IMR-90 (cell line): ENCODE data around the gene SHOX. TPM values are rescaled to one million over a fixed set of nuclear protein-coding genes. Genes with fewer than 3 reads are reported as not detected.

ENCODE experiments used
- ATAC-seq: fragments of 200-7000 bp; cut with Tn5 transposase; 2 replicates; pipeline ENCODE4 v1.9.1; 2020; ENCODE audit warnings: low read depth, mild to moderate bottlenecking, moderate library complexity
- BruUV-seq: library from RNA; stranded (reverse); fragments of 400-500 nt; replicated peaks from 2 replicates; lab custom pipeline; 2021; lab: Mats Ljungman, UMichigan
- CTCF ChIA-PET: fragments of 300-600 bp; formaldehyde crosslinking; extraction: SDS; loops from one replicate; lab custom pipeline; 2021; ENCODE audit warnings: antibody characterized with exemption; lab: Yijun Ruan, JAX
- POLR2A ChIA-PET: fragments of 300-600 bp; sonication (Branson Sonifier 250); formaldehyde crosslinking; loops from one replicate; lab custom pipeline; 2022; ENCODE audit warnings: antibody characterized with exemption; ENCODE audit not compliant: unreplicated experiment; lab: Charles Lee
- DNase-seq: peaks from one replicate; pipeline ENCODE4 v3.0.0; 2013
- H2AFZ ChIP-seq: replicated peaks from 2 replicates; pipeline ENCODE3; 2013; ENCODE audit warnings: low read length, mild to moderate bottlenecking; ENCODE audit not compliant: poor library complexity
- H2AK5ac ChIP-seq: 2 replicates; pipeline ENCODE4 v1.6.1; 2013; ENCODE audit warnings: low read depth, low read length, inconsistent platforms
- H2AK9ac ChIP-seq: replicated peaks from 2 replicates; pipeline ENCODE3; 2013; ENCODE audit warnings: mild to moderate bottlenecking, low read depth, low read length, moderate library complexity; ENCODE audit not compliant: poor library complexity
- H2BK120ac ChIP-seq: 2 replicates; pipeline ENCODE4 v1.6.1; 2013; ENCODE audit warnings: low read depth, low read length, inconsistent platforms
- H2BK15ac ChIP-seq: 3 replicates; pipeline ENCODE4 v1.6.1; 2013; ENCODE audit warnings: low read depth, low read length, inconsistent platforms
- H2BK20ac ChIP-seq: 2 replicates; pipeline ENCODE4 v1.6.1; 2013; ENCODE audit warnings: low read depth, mild to moderate bottlenecking, inconsistent platforms, low read length, moderate library complexity
- H2BK5ac ChIP-seq: 2 replicates; pipeline ENCODE4 v1.6.1; 2013; ENCODE audit warnings: mild to moderate bottlenecking, low read depth, low read length, inconsistent platforms; ENCODE audit not compliant: poor library complexity, severe bottlenecking
- H3K14ac ChIP-seq: replicated peaks from 2 replicates; pipeline ENCODE4 v1.6.1; 2013; ENCODE audit warnings: low read depth, low read length, inconsistent platforms
- H3K18ac ChIP-seq: 2 replicates; pipeline ENCODE4 v1.6.1; 2013; ENCODE audit warnings: low read depth, low read length, control low read depth
- H3K23ac ChIP-seq: 2 replicates; pipeline ENCODE4 v1.6.1; 2013; ENCODE audit warnings: low read depth, low read length, inconsistent platforms
- H3K27ac ChIP-seq: 2 replicates; pipeline ENCODE4 v1.5.1; 2013; ENCODE audit warnings: mild to moderate bottlenecking, control low read depth, low read length; ENCODE audit not compliant: insufficient read depth
- H3K27me3 ChIP-seq: 2 replicates; pipeline ENCODE4 v1.6.1; 2013; ENCODE audit warnings: low read length; ENCODE audit not compliant: control insufficient read depth, insufficient read depth
- H3K36me3 ChIP-seq: 2 replicates; pipeline ENCODE4 v1.6.1; 2013; ENCODE audit warnings: low read length, mixed read lengths; ENCODE audit not compliant: control insufficient read depth, insufficient read depth
- H3K4ac ChIP-seq: 2 replicates; pipeline ENCODE4 v1.6.1; 2013; ENCODE audit warnings: low read depth, low read length, inconsistent platforms
- H3K4me1 ChIP-seq: 2 replicates; pipeline ENCODE4 v1.6.1; 2013; ENCODE audit warnings: low read length, mixed read lengths; ENCODE audit not compliant: control insufficient read depth, insufficient read depth
- H3K4me2 ChIP-seq: 2 replicates; pipeline ENCODE4 v1.6.1; 2013; ENCODE audit warnings: low read depth, mild to moderate bottlenecking, control low read depth, low read length, moderate library complexity
- H3K4me3 ChIP-seq: 2 replicates; pipeline ENCODE4 v1.5.1; 2013; ENCODE audit warnings: low read depth, mild to moderate bottlenecking, control low read depth, low read length, moderate library complexity; ENCODE audit not compliant: insufficient read depth
- H3K56ac ChIP-seq: 2 replicates; pipeline ENCODE4 v1.6.1; 2013; ENCODE audit warnings: low read length, inconsistent platforms; ENCODE audit not compliant: insufficient read depth; ENCODE audit errors: extremely low read depth
- H3K79me1 ChIP-seq, 2 experiments: 2 replicates each; pipeline ENCODE4 v1.6.1; 2013; ENCODE audit warnings: low read length in 2 of 2, inconsistent platforms in 1 of 2, low read depth in 1 of 2
- H3K9ac ChIP-seq: 2 replicates; pipeline ENCODE4 v1.6.1; 2013; ENCODE audit warnings: low read depth, low read length, control low read depth
- H3K9me1 ChIP-seq: 2 replicates; pipeline ENCODE4 v1.6.1; 2013; ENCODE audit warnings: low read length, inconsistent platforms; ENCODE audit not compliant: insufficient read depth
- H3K9me3 ChIP-seq: 2 replicates; pipeline ENCODE4 v1.6.1; 2013; ENCODE audit warnings: low read length; ENCODE audit not compliant: control insufficient read depth, insufficient read depth
- H4K20me1 ChIP-seq: 2 replicates; pipeline ENCODE4 v1.6.1; 2013; ENCODE audit warnings: low read length, inconsistent platforms; ENCODE audit not compliant: insufficient read depth
- H4K5ac ChIP-seq: 2 replicates; pipeline ENCODE4 v1.6.1; 2013; ENCODE audit warnings: mild to moderate bottlenecking, low read depth, low read length, control low read depth
- H4K8ac ChIP-seq, 2 experiments: 2 replicates each; pipeline ENCODE4 v1.6.1; 2013; ENCODE audit warnings: low read depth in 2 of 2, low read length in 2 of 2, control low read depth in 1 of 2, inconsistent platforms in 1 of 2
- H4K91ac ChIP-seq: 2 replicates; pipeline ENCODE4 v1.6.1; 2013; ENCODE audit warnings: low read depth, low read length, inconsistent platforms; ENCODE audit not compliant: insufficient read depth
- CEBPB ChIP-seq: IDR thresholded peaks from 2 replicates; pipeline ENCODE4 v1.6.1; 2012; ENCODE audit warnings: low read depth, low read length, improper control_type of control experiment
- CHD1 ChIP-seq: IDR thresholded peaks from 2 replicates; pipeline ENCODE4 v1.6.1; 2012; ENCODE audit warnings: low read depth, low read length, improper control_type of control experiment
- CTCF ChIP-seq: conservative IDR thresholded peaks from 2 replicates; pipeline ENCODE4 v1.5.1; 2012; ENCODE audit warnings: mild to moderate bottlenecking, low read depth, low read length, improper control_type of control experiment
- ELK1 ChIP-seq: fragments of 150-350 bp; IDR thresholded peaks from 2 replicates; pipeline ENCODE4 v1.6.1; 2016; ENCODE audit warnings: low read depth, mild to moderate bottlenecking, low read length, moderate library complexity, borderline replicate concordance
- MAFK ChIP-seq: IDR thresholded peaks from 2 replicates; pipeline ENCODE4 v1.6.1; 2012; ENCODE audit warnings: low read depth, low read length, improper control_type of control experiment
- MAZ ChIP-seq: IDR thresholded peaks from 2 replicates; pipeline ENCODE4 v1.6.1; 2012; ENCODE audit warnings: low read depth, mild to moderate bottlenecking, low read length, improper control_type of control experiment, moderate library complexity, borderline replicate concordance
- MXI1 ChIP-seq: IDR thresholded peaks from 2 replicates; pipeline ENCODE4 v1.6.1; 2012; ENCODE audit warnings: low read depth, mild to moderate bottlenecking, low read length, moderate library complexity, borderline replicate concordance
- NFE2L2 ChIP-seq: fragments of 150-350 bp; IDR thresholded peaks from 2 replicates; pipeline ENCODE4 v1.6.1; 2016; ENCODE audit warnings: low read depth, mild to moderate bottlenecking, low read length
- POLR2A ChIP-seq: IDR thresholded peaks from 2 replicates; pipeline ENCODE4 v1.6.1; 2012; ENCODE audit warnings: mild to moderate bottlenecking, low read depth, low read length
- RAD21 ChIP-seq: IDR thresholded peaks from 2 replicates; pipeline ENCODE4 v1.6.1; 2012; ENCODE audit warnings: low read length, improper control_type of control experiment
- RCOR1 ChIP-seq: IDR thresholded peaks from 2 replicates; pipeline ENCODE4 v1.6.1; 2012; ENCODE audit warnings: mild to moderate bottlenecking, low read length, improper control_type of control experiment; ENCODE audit not compliant: insufficient replicate concordance
- SMC3 ChIP-seq: fragments of 150-350 bp; IDR thresholded peaks from 2 replicates; pipeline ENCODE4 v1.6.1; 2016; ENCODE audit warnings: low read depth, mild to moderate bottlenecking, antibody characterized with exemption, low read length, moderate library complexity
- USF2 ChIP-seq: fragments of 150-350 bp; IDR thresholded peaks from 2 replicates; pipeline ENCODE4 v1.6.1; 2017; ENCODE audit warnings: mild to moderate bottlenecking, antibody characterized with exemption, low read length, low read depth
- WGBS, 2 experiments: methylation state at CpG; one replicate each; pipeline versions ENCODE4 v1.1.5 to v1.1.7; 2013; ENCODE audit warnings: missing lambda C conversion rate in 2 of 2; ENCODE audit not compliant: insufficient read length in 1 of 2; ENCODE audit errors: extremely low coverage in 2 of 2; 5-methylcytosine and 5-hydroxymethylcytosine counted together
- dilution Hi-C: fragments of 300-500 bp; cut with HindIII; formaldehyde crosslinking; loops from one replicate; pipeline ENCODE4 v1.14.3; 2018; ENCODE audit warnings: low sequenced_read_pairs; ENCODE audit not compliant: unreplicated experiment
- in situ Hi-C: fragments of 300-500 bp; cut with MboI; formaldehyde crosslinking; loops from 3 replicates; pipeline ENCODE4 v1.14.3; 2019; ENCODE audit warnings: low sequenced_read_pairs, inconsistent platforms, mixed read lengths
- intact Hi-C: fragments of 100-400 bp; cut with micrococcal nuclease; formaldehyde crosslinking; loops from 2 replicates; pipeline ENCODE4 v1.10.0; 2022
- polyA plus RNA-seq, 3 experiments: library from polyadenylated mRNA; depleted of rRNA; stranded (reverse); fragments of >200 nt; gene quantifications; 2 replicates each; pipeline ENCODE4 v1.2.3, GENCODE V29; 2012; ENCODE audit warnings: low replicate concordance in 1 of 3
- total RNA-seq: library from RNA; depleted of rRNA; stranded (reverse); fragments of >200 nt; gene quantifications from 2 replicates; pipeline ENCODE4 v1.2.3, GENCODE V29; 2012

Gene SHOX
- total and polyA plus RNA-seq, 2 of the 4 experiments (the other 2 are of a cell fraction): not detected

GRCh38 chrX:630007-630611 is 482 bp upstream of the SHOX start:
- dilution Hi-C loops: no loop called here
- H3K9me1 ChIP-seq: no peaks in the 10 kb centered on the region
- no peak overlapping the region for H3K23ac ChIP-seq

More at GRCh38 chrX:630007-630611, 482 bp upstream of the SHOX start:
- Histone ChIP-seq H3K4me1 (no peaks in the 10 kb centered on the region), H4K91ac (no peak overlapping the region), H2AFZ (no peak overlapping the region), H3K56ac (no peak overlapping the region), H3K79me1 (no peaks in the 10 kb centered on the region), H2AK9ac (no peak overlapping the region), H4K5ac (no peak overlapping the region), H4K8ac (no peak overlapping the region), H2BK15ac (no peak overlapping the region), H2AK5ac (no peak overlapping the region), H3K18ac (no peak overlapping the region), H2BK120ac (no peak overlapping the region), H2BK5ac (no peak overlapping the region), H2BK20ac (no peak overlapping the region), H3K27me3 (peaks cover 17% of the 10 kb centered on the region; the same call in 1 of the 2 replicates), H3K14ac (no peak overlapping the region), H3K27ac (no peak overlapping the region), H3K9ac (no peak overlapping the region), H3K4ac (no peak overlapping the region), H4K20me1 (no peaks in the 10 kb centered on the region), H3K9me3 (no peaks in the 10 kb centered on the region), H3K36me3 (no peaks in the 10 kb centered on the region), H3K4me2 (no peak overlapping the region), H3K4me3 (no peak overlapping the region)
- CTCF ChIA-PET: no interaction called here
- BruUV-seq: no TSS peak
- WGBS, 2 experiments: 1% methylated on average over 12 of the region's 62 CpGs; no CpG with 5 or more reads in 1 of the 2 experiments
- TF ChIP-seq POLR2A: no peak
- TF ChIP-seq MAFK: no peak
- TF ChIP-seq MXI1: no peak
- TF ChIP-seq RAD21: no peak
- TF ChIP-seq NFE2L2: no peak
- no peak for TF ChIP-seq MAZ
- TF ChIP-seq RCOR1: no peak
- no peak for TF ChIP-seq CHD1
- TF ChIP-seq CEBPB: no peak
- TF ChIP-seq ELK1: no peak
- no peak for TF ChIP-seq CTCF
- TF ChIP-seq SMC3: no peak
- no peak for TF ChIP-seq USF2
- no peak for ATAC-seq
- intact Hi-C loops: no loop called here
- in situ Hi-C loops: no loop called here
- POLR2A ChIA-PET: no interaction called here
- no peak for DNase-seq
